ENCODE measurements around the gene PIK3R6. TPM values are rescaled to one million over a fixed set of nuclear protein-coding genes. Genes with fewer than 3 reads are reported as not detected.

The PIK3R6 gene
- total RNA-seq, 1 experiment from 2014 or later = not detected

- no peak overlapping the region for H3K9ac ChIP-seq (ENCODE audit: extremely low read depth, insufficient read length, low read length)
- H3K4ac ChIP-seq (ENCODE audit: low read depth, low read length) = no peak overlapping the region
- no peak for TF ChIP-seq CTCF (conservative IDR thresholded peaks at IDR 0.05)
- H3K56ac ChIP-seq (ENCODE audit: insufficient read length, low read depth, low read length) = no peak overlapping the region
- H2BK120ac ChIP-seq (ENCODE audit: low read depth, low read length, poor library complexity, severe bottlenecking) = no peak overlapping the region
- Mint-ChIP-seq H3K27ac (no peak overlapping the region), H3K36me3 (ENCODE audit: insufficient read depth in 1 of 3, low read depth in 3 of 3) (no peaks in the 10 kb centered on the region), H3K27me3 (ENCODE audit: low read depth) (peaks cover 1% of the 10 kb centered on the region), H3K9me3 (no peaks in the 10 kb centered on the region), H3K4me3 (peak overlapping the region; percentile 75 to 80), H3K4me1 (peaks cover 20 to 38% of the 10 kb centered on the region in 2 experiments)
- no peak overlapping the region for H3K27ac ChIP-seq (ENCODE audit: insufficient read length, low read depth, low read length)
- no peak overlapping the region for H2BK12ac ChIP-seq (ENCODE audit: insufficient read length, low read depth, low read length)
- no peak overlapping the region for H2BK15ac ChIP-seq (ENCODE audit: low read depth, low read length)
- no peak overlapping the region for H2AK5ac ChIP-seq (ENCODE audit: insufficient read length, low read length)
- H2BK20ac ChIP-seq (ENCODE audit: low read depth, low read length, poor library complexity, severe bottlenecking) = no peak overlapping the region
- H3T11ph ChIP-seq (ENCODE audit: low read length) = no peak overlapping the region
- H4K5ac ChIP-seq (ENCODE audit: insufficient read length, low read depth, low read length) = no peak overlapping the region
- WGBS (ENCODE audit: extremely low coverage, insufficient read length, low lambda C conversion rate) = no CpG with 5 or more reads among the region's 23 CpGs
- no peaks in the 10 kb centered on the region for H3K4me1 ChIP-seq (ENCODE audit: insufficient read depth, low read length)
- no peak overlapping the region for H4K91ac ChIP-seq (ENCODE audit: insufficient read length, low read depth, low read length)
- no peak overlapping the region for H3K14ac ChIP-seq (ENCODE audit: insufficient read depth, low read length)
- H3K79me2 ChIP-seq (ENCODE audit: insufficient read depth, low read length) = no peaks in the 10 kb centered on the region
- H3K4me2 ChIP-seq (ENCODE audit: insufficient read depth, insufficient read length, low read length) = peak overlapping the region; percentile 30
- H3K23me2 ChIP-seq (ENCODE audit: insufficient read length, low read depth, low read length, poor library complexity, severe bottlenecking) = no peaks in the 10 kb centered on the region
- H4K20me1 ChIP-seq (ENCODE audit: control insufficient read depth, insufficient read depth, insufficient read length) = no peaks in the 10 kb centered on the region
- peak; percentile 62 for DNase-seq
- H3K27me3 ChIP-seq (ENCODE audit: insufficient read depth, low read length) = no peaks in the 10 kb centered on the region
- no peak overlapping the region for H2AFZ ChIP-seq (ENCODE audit: low read length)
- H3K18ac ChIP-seq (ENCODE audit: insufficient read length, low read depth, low read length) = no peak overlapping the region
- H3K23ac ChIP-seq (ENCODE audit: insufficient read length, low read depth, low read length) = no peak overlapping the region
- no peak overlapping the region for H2BK5ac ChIP-seq (ENCODE audit: insufficient read length, low read length)
- H4K8ac ChIP-seq (replicated peaks; ENCODE audit: insufficient read length, low read depth, low read length) = no peak overlapping the region
- no peaks in the 10 kb centered on the region for H3K79me1 ChIP-seq (ENCODE audit: insufficient read depth, low read depth, low read length, poor library complexity, severe bottlenecking)
- no peaks in the 10 kb centered on the region for H3K9me3 ChIP-seq (ENCODE audit: control insufficient read depth, low read depth, low read length)
These were observed 69.2 kb downstream of the PIK3R6 start for GRCh38 chr17:8798176-8798845.
